Fibroblast of lung (primary cell): Measurements from ENCODE around the gene MCM5.

Source experiments
- CTCF ChIP-seq, 2 donors: IDR thresholded peaks in 1 of 2; conservative IDR thresholded peaks in 1 of 2; 1 replicate in 1 of 2; 2 replicates in 1 of 2; pipeline ENCODE4 v1.5.1; 2011 to 2012; ENCODE audit warnings: low read length in 2 of 2, control low read depth in 1 of 2, inconsistent platforms in 1 of 2, low read depth in 1 of 2, mild to moderate bottlenecking in 1 of 2
- EZH2 ChIP-seq: IDR thresholded peaks from 2 replicates; pipeline ENCODE4 v1.5.1; 2012; ENCODE audit warnings: low read length, control low read depth, mild to moderate bottlenecking; ENCODE audit errors: missing control alignments

GRCh38 chr22:35456757-35457156, 56.8 kb downstream of the MCM5 start:
- TF ChIP-seq CTCF (conservative IDR thresholded peaks at IDR 0.05 in 1 of 2, IDR thresholded peaks at IDR 0.05 in 1 of 2; ENCODE audit: low read depth in 1 of 2, low read length in 2 of 2): no peak
- TF ChIP-seq EZH2: no peak
